ENCODE results near the gene BTD. TPM values are rescaled to one million over a fixed set of nuclear protein-coding genes. Genes with fewer than 3 reads are reported as not detected.

BTD gene
- total and polyA plus RNA-seq, 2 donors (not counting 1 experiment from before 2014, with no cell fraction given) = 24.4 to 24.9 TPM

GRCh38 chr3:15556512-15556911, 45.0 kb upstream of the BTD start:
- DNase-seq (ENCODE audit: low read depth in 2 of 2) = no peak
- Histone ChIP-seq H3K9me3 (ENCODE audit: control insufficient read depth, insufficient read depth, low read depth, low read length) (no peaks in the 10 kb centered on the region), H3K4me1 (ENCODE audit: control insufficient read depth, extremely low read depth, insufficient read depth, low read length) (no peaks in the 10 kb centered on the region), H3K9ac (ENCODE audit: insufficient read depth, low read length) (no peak overlapping the region), H4K20me1 (ENCODE audit: control insufficient read depth, extremely low read depth, insufficient read depth, low read length) (no peaks in the 10 kb centered on the region), H3K79me2 (ENCODE audit: control insufficient read depth, insufficient read depth, low read length) (no peaks in the 10 kb centered on the region), H3K4me2 (ENCODE audit: extremely low read depth, insufficient read depth, low read length) (no peak overlapping the region), H3K27ac (ENCODE audit: insufficient read depth, low read length) (no peak overlapping the region), H3K27me3 (ENCODE audit: control insufficient read depth, insufficient read depth, low read length) (no peaks in the 10 kb centered on the region), H3K36me3 (ENCODE audit: control insufficient read depth, insufficient read depth, low read length) (no peaks in the 10 kb centered on the region), H2AFZ (ENCODE audit: low read length) (no peak overlapping the region), H3K4me3 (replicated peaks in 1 of 4; ENCODE audit: control extremely low read depth in 1 of 4, insufficient read depth in 1 of 4, low read depth in 3 of 4, low read length in 4 of 4) (no peak overlapping the region)
- TF ChIP-seq EZH2 (IDR thresholded peaks at IDR 0.05; ENCODE audit: low read length, missing control alignments) (no peak), CTCF (conservative IDR thresholded peaks at IDR 0.05 in 1 of 2, IDR thresholded peaks at IDR 0.05 in 1 of 2; ENCODE audit: low read depth in 1 of 2, low read length in 2 of 2) (no peak)

GRCh38 chr3:15557511-15557946, 44.0 kb upstream of the BTD start:
- Histone ChIP-seq H2AFZ (ENCODE audit: low read length) (peak overlapping the region; percentile 34), H3K9ac (ENCODE audit: insufficient read depth, low read length) (no peak overlapping the region), H3K27me3 (ENCODE audit: control insufficient read depth, insufficient read depth, low read length) (no peaks in the 10 kb centered on the region), H3K4me1 (ENCODE audit: control insufficient read depth, extremely low read depth, insufficient read depth, low read length) (no peaks in the 10 kb centered on the region), H3K79me2 (ENCODE audit: control insufficient read depth, insufficient read depth, low read length) (no peaks in the 10 kb centered on the region), H3K9me3 (ENCODE audit: control insufficient read depth, insufficient read depth, low read depth, low read length) (no peaks in the 10 kb centered on the region), H4K20me1 (ENCODE audit: control insufficient read depth, extremely low read depth, insufficient read depth, low read length) (no peaks in the 10 kb centered on the region), H3K4me2 (ENCODE audit: extremely low read depth, insufficient read depth, low read length) (no peak overlapping the region), H3K36me3 (ENCODE audit: control insufficient read depth, insufficient read depth, low read length) (no peaks in the 10 kb centered on the region), H3K27ac (ENCODE audit: insufficient read depth, low read length) (no peak overlapping the region), H3K4me3 (replicated peaks in 1 of 4; ENCODE audit: control extremely low read depth in 1 of 4, insufficient read depth in 1 of 4, low read depth in 3 of 4, low read length in 4 of 4) (no peak overlapping the region)
- DNase-seq (ENCODE audit: low read depth in 2 of 2) = peak; percentile 72 to 73
- TF ChIP-seq EZH2 (IDR thresholded peaks at IDR 0.05; ENCODE audit: low read length, missing control alignments) (no peak), CTCF (conservative IDR thresholded peaks at IDR 0.05 in 1 of 2, IDR thresholded peaks at IDR 0.05 in 1 of 2; ENCODE audit: low read depth in 1 of 2, low read length in 2 of 2) (peak in 1 of 2 donors; percentile 53)

GRCh38 chr3:15558581-15558980, 43.0 kb upstream of the BTD start:
- Histone ChIP-seq H3K9ac (ENCODE audit: insufficient read depth, low read length) (no peak overlapping the region), H2AFZ (ENCODE audit: low read length) (no peak overlapping the region), H3K27ac (ENCODE audit: insufficient read depth, low read length) (no peak overlapping the region), H3K4me1 (ENCODE audit: control insufficient read depth, extremely low read depth, insufficient read depth, low read length) (no peaks in the 10 kb centered on the region), H3K4me3 (replicated peaks in 1 of 4; ENCODE audit: control extremely low read depth in 1 of 4, insufficient read depth in 1 of 4, low read depth in 3 of 4, low read length in 4 of 4) (no peak overlapping the region), H4K20me1 (ENCODE audit: control insufficient read depth, extremely low read depth, insufficient read depth, low read length) (no peaks in the 10 kb centered on the region), H3K4me2 (ENCODE audit: extremely low read depth, insufficient read depth, low read length) (no peak overlapping the region), H3K79me2 (ENCODE audit: control insufficient read depth, insufficient read depth, low read length) (no peaks in the 10 kb centered on the region), H3K27me3 (ENCODE audit: control insufficient read depth, insufficient read depth, low read length) (no peaks in the 10 kb centered on the region), H3K36me3 (ENCODE audit: control insufficient read depth, insufficient read depth, low read length) (no peaks in the 10 kb centered on the region), H3K9me3 (ENCODE audit: control insufficient read depth, insufficient read depth, low read depth, low read length) (no peaks in the 10 kb centered on the region)
- no peak for DNase-seq (ENCODE audit: low read depth in 2 of 2)
- TF ChIP-seq CTCF (conservative IDR thresholded peaks at IDR 0.05 in 1 of 2, IDR thresholded peaks at IDR 0.05 in 1 of 2; ENCODE audit: low read depth in 1 of 2, low read length in 2 of 2) = no peak
- TF ChIP-seq EZH2 (IDR thresholded peaks at IDR 0.05; ENCODE audit: low read length, missing control alignments) = no peak
